Neuron (in vitro differentiated cells): Measurements from ENCODE around the gene TNFAIP3.

ENCODE experiments used
- H2AFZ ChIP-seq: one replicate; pipeline ENCODE4 v1.6.1; 2013; ENCODE audit warnings: low read depth, mild to moderate bottlenecking, inconsistent platforms, low read length, moderate library complexity
- H3K27me3 ChIP-seq: one replicate; pipeline ENCODE4 v1.6.1; 2013; ENCODE audit warnings: low read length; ENCODE audit not compliant: insufficient read depth
- H3K36me3 ChIP-seq: one replicate; pipeline ENCODE4 v1.6.1; 2013; ENCODE audit warnings: low read length; ENCODE audit not compliant: insufficient read depth
- H3K4me1 ChIP-seq: one replicate; pipeline ENCODE4 v1.6.1; 2013; ENCODE audit warnings: low read length; ENCODE audit not compliant: insufficient read depth
- H3K4me3 ChIP-seq: 2 replicates; pipeline ENCODE4 v1.5.1; 2013; ENCODE audit warnings: mild to moderate bottlenecking, low read length, moderate library complexity
- H3K9me3 ChIP-seq: one replicate; pipeline ENCODE4 v1.6.1; 2013; ENCODE audit warnings: low read length

The TNFAIP3 gene

DNA sequence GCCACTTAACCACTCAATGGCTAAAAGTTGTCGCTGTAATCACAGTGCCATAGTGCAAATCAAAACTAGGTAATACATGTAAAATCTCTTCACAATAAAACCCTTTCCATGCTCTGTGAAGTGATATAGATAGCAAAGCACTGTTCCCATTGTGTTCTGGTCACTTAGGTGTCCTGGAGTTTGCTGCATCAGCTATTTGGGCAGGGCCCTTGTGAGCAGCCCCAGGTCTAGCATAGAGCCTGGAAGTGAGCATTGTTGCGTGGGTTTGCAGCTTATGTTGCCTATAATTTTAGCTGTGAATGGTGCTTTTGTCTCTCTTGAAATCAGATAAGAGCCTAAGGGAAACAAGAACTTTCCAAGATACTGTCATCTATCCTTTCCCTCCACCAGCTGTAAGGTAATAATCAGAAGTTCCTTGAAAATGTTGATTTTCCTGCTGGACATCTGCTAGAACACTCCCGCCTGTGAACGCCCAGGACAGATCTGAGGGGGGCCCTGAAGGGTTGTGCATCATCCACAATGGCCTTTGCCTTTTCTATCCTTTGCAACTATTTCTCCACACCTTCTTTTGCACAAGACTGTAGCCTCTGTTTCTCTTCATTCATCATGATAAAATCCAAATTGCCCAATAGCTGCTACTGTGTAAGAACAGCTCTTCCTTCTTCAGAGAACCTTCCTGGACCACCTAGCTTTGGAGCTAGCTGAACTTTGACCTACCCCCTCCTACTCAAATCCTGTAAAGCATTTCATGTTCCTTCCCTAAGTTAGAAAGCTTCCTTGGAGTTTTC lies 57.0 kb downstream of the TNFAIP3 start:
- H3K4me3 ChIP-seq: no peak overlapping the region

DNA sequence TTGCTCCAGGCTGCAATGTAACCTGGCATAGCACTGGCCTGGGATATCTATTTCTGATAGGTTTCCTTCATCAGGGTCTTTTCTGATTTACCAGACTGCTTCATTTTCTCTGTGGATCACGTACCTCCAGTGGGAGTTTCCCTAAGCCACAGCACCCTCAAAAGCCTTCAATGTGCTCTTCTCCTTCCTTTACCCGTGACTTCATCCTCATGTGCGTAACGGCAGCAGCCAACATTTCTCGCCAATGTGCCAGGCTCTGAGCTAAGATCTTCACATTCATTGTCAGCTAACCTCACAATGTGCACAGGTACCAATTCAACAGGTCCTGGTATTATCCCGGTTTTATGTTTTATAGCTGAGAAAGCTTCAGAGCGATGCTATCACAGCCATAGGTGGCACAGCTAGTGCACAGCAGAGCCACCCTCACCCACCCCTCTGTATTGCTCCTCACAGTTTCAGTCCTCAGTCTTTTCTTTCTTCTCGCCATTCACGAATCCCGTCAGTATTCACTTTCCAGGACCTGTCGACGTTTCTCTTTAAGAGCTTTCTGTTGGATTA lies 58.2 kb downstream of the TNFAIP3 start:
- Histone ChIP-seq H3K4me3 (no peak overlapping the region), H3K27me3 (no peaks in the 10 kb centered on the region), H2AFZ (no peak overlapping the region), H3K9me3 (no peaks in the 10 kb centered on the region), H3K36me3 (no peaks in the 10 kb centered on the region), H3K4me1 (no peaks in the 10 kb centered on the region)

More for the DNA sequence above, 57.0 kb downstream of the TNFAIP3 start:
- Histone ChIP-seq H3K36me3 (no peaks in the 10 kb centered on the region), H3K27me3 (no peaks in the 10 kb centered on the region), H2AFZ (no peak overlapping the region), H3K9me3 (no peaks in the 10 kb centered on the region), H3K4me1 (no peaks in the 10 kb centered on the region)

- no peak overlapping the region for H2AFZ ChIP-seq
- no peaks in the 10 kb centered on the region for H3K9me3 ChIP-seq
- H3K4me3 ChIP-seq: no peak overlapping the region
- H3K36me3 ChIP-seq: no peaks in the 10 kb centered on the region
- no peaks in the 10 kb centered on the region for H3K4me1 ChIP-seq
- H3K27me3 ChIP-seq: no peaks in the 10 kb centered on the region
Measured at GRCh38 chr6:137926207-137926731, 59.2 kb downstream of the TNFAIP3 start.

- Histone ChIP-seq H3K4me1 (no peaks in the 10 kb centered on the region), H3K36me3 (no peaks in the 10 kb centered on the region), H3K9me3 (no peaks in the 10 kb centered on the region), H3K27me3 (no peaks in the 10 kb centered on the region), H2AFZ (no peak overlapping the region), H3K4me3 (no peak overlapping the region)
Measured at GRCh38 chr6:137926985-137927384, 59.9 kb downstream of the TNFAIP3 start.

GRCh38 chr6:137927777-137928218 lies 60.7 kb downstream of the TNFAIP3 start:
- H3K9me3 ChIP-seq: no peaks in the 10 kb centered on the region
- H3K36me3 ChIP-seq: no peaks in the 10 kb centered on the region
- H3K27me3 ChIP-seq: no peaks in the 10 kb centered on the region
- H3K4me1 ChIP-seq: no peaks in the 10 kb centered on the region
- no peak overlapping the region for H2AFZ ChIP-seq
- no peak overlapping the region for H3K4me3 ChIP-seq

- H2AFZ ChIP-seq: no peak overlapping the region
- H3K4me3 ChIP-seq: no peak overlapping the region
- no peaks in the 10 kb centered on the region for H3K4me1 ChIP-seq
- H3K27me3 ChIP-seq: no peaks in the 10 kb centered on the region
- no peaks in the 10 kb centered on the region for H3K36me3 ChIP-seq
- no peaks in the 10 kb centered on the region for H3K9me3 ChIP-seq
Measured at GRCh38 chr6:137928286-137928685, 61.2 kb downstream of the TNFAIP3 start.

- no peak overlapping the region for H2AFZ ChIP-seq
- H3K36me3 ChIP-seq: no peaks in the 10 kb centered on the region
- H3K4me3 ChIP-seq: no peak overlapping the region
- no peaks in the 10 kb centered on the region for H3K27me3 ChIP-seq
- H3K9me3 ChIP-seq: no peaks in the 10 kb centered on the region
- H3K4me1 ChIP-seq: no peaks in the 10 kb centered on the region
Measured at GRCh38 chr6:137931849-137932465, 64.9 kb downstream of the TNFAIP3 start.
